ENCODE measurements around the gene R3HDM4. TPM values are rescaled to one million over a fixed set of nuclear protein-coding genes. Genes with fewer than 3 reads are reported as not detected.

Gene R3HDM4
- total and polyA plus RNA-seq, 9 donors, result 8.7 to 43.0 (median 29.5) TPM

DNA sequence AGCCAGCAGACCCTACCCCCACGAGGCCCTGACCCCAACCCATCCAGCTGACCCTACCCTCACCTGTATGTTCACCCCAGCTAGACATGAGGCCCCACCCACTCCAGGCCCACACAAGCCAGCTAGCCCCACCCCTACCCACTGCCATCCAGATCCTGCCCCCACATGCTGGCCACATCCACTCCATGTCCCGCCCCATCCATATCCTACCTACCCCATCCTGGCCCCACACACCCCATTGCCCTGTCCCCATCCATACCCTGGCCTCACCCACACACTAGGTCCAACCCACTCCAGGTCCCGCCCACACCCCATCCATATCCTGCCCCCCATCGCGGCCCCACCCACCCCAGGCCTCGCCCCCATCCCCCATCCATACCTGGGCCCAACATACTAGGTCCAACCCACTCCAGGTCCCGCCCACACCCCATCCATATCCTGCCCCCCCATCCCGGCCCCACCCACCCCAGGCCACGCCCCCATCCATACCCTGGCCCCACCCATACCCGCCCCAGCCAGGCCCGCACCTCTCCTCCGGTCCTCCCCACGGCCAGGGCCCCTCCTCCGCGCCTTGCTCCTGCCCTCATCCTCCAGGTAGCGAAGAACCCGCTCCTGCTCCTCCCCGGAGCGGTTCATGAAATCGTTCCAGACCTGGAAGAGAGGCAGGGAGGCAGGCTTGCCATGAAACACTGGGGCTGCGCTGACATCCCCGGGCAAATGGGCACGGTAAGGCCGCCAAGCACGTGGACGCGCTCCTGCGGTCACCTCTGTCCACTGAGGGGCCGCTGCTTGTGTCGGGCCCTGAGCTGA is 12.5 kb downstream of the R3HDM4 start:
- TF ChIP-seq EP300 (IDR thresholded peaks at IDR 0.05) (no peak), CTCF (IDR thresholded peaks at IDR 0.05) (no peak), POLR2A (IDR thresholded peaks at IDR 0.05) (no peak)
- H3K9me3 ChIP-seq, result no peaks in the 10 kb centered on the region
- intact Hi-C loops (cut with DNase I), result no loop called here
- H3K27ac ChIP-seq, result no peak overlapping the region
- no peaks in the 10 kb centered on the region for H3K36me3 ChIP-seq
- H3K4me1 ChIP-seq (ENCODE audit: insufficient read depth), result no peaks in the 10 kb centered on the region
- 79 to 87% (median 79%) methylated on average over 18 to 30 of the region's 30 CpGs for WGBS, 3 donors
- no peaks in the 10 kb centered on the region for H3K27me3 ChIP-seq
- H3K4me3 ChIP-seq, result no peak overlapping the region
- no peak for DNase-seq

- TF ChIP-seq POLR2A (IDR thresholded peaks at IDR 0.05), result no peak
- no peak for TF ChIP-seq EP300 (IDR thresholded peaks at IDR 0.05)
- no peak for TF ChIP-seq CTCF (IDR thresholded peaks at IDR 0.05)
- intact Hi-C loops (cut with DNase I), result no loop called here
- Histone ChIP-seq H3K27me3 (no peaks in the 10 kb centered on the region), H3K27ac (no peak overlapping the region), H3K36me3 (no peaks in the 10 kb centered on the region), H3K4me1 (ENCODE audit: insufficient read depth) (no peaks in the 10 kb centered on the region), H3K4me3 (no peak overlapping the region), H3K9me3 (no peaks in the 10 kb centered on the region)
- no peak for DNase-seq
- 88 to 94% (median 90%) methylated on average over 15 of the region's 15 CpGs for WGBS, 3 donors
These were observed 13.0 kb downstream of the R3HDM4 start for GRCh38 chr19:900043-900301.

GRCh38 chr19:899336-900042 is 13.5 kb downstream of the R3HDM4 start:
- Histone ChIP-seq H3K4me3 (no peak overlapping the region), H3K9me3 (no peaks in the 10 kb centered on the region), H3K27ac (no peak overlapping the region), H3K27me3 (no peaks in the 10 kb centered on the region), H3K36me3 (no peaks in the 10 kb centered on the region), H3K4me1 (ENCODE audit: insufficient read depth) (no peaks in the 10 kb centered on the region)
- intact Hi-C loops (cut with DNase I), result loop anchor here in 1 of 4 donors (10.0 kb wide), 1 partner anchor 235 kb away; the partner anchor contains the start of gene RNF126
- 85 to 90% (median 86%) methylated on average over 31 to 32 of the region's 32 CpGs for WGBS, 3 donors
- TF ChIP-seq EP300 (IDR thresholded peaks at IDR 0.05) (no peak), CTCF (IDR thresholded peaks at IDR 0.05) (no peak), POLR2A (IDR thresholded peaks at IDR 0.05) (no peak)
- DNase-seq, result no peak

DNA sequence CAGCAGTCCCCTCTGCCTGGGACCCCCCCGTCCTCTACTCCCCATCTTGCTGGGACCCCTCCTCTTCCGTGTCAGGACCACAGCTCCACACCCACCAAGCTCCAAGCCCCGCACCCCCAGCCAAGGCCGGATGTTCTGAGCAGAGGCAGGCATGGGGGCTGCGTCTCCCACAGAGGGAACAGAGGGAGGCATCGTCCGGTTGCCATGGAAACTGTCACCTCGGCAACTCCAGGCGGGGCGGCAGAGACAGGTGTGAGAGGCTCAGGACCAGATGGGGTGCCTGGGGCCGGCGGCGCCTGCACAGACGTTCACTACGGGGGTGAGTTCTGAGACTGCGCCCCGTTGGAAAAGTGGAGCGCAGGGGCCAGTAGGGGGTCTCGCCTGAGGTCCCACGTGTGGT is 14.4 kb downstream of the R3HDM4 start:
- Histone ChIP-seq H3K27me3 (no peaks in the 10 kb centered on the region), H3K9me3 (no peaks in the 10 kb centered on the region), H3K4me1 (ENCODE audit: insufficient read depth) (no peaks in the 10 kb centered on the region), H3K36me3 (no peaks in the 10 kb centered on the region), H3K4me3 (no peak overlapping the region), H3K27ac (no peak overlapping the region)
- DNase-seq, result no peak
- intact Hi-C loops (cut with DNase I), result loop anchor here in 1 of 4 donors (10.0 kb wide), 1 partner anchor 234 kb away; the partner anchor contains the start of gene RNF126
- TF ChIP-seq EP300 (IDR thresholded peaks at IDR 0.05) (no peak), CTCF (IDR thresholded peaks at IDR 0.05) (no peak), POLR2A (IDR thresholded peaks at IDR 0.05) (no peak)
- 65 to 78% (median 69%) methylated on average over 20 of the region's 20 CpGs for WGBS, 3 donors
